Lower lobe of right lung (tissue), 2 donors: Measurements from ENCODE around the gene NCOA5. TPM values are rescaled to one million over a fixed set of nuclear protein-coding genes. Genes with fewer than 3 reads are reported as not detected.

Experiments used
- ATAC-seq, 2 donors: fragments of 200-7000 bp; cut with Tn5 transposase; one replicate each; pipeline ENCODE4 v1.9.1; 2020 to 2022; ENCODE audit warnings: mild to moderate bottlenecking in 2 of 2, moderate library complexity in 2 of 2
- DNase-seq: peaks from one replicate; pipeline ENCODE4 v3.0.0-alpha.2; 2020
- H3K27ac ChIP-seq: fragments of 200-600 bp; one replicate; pipeline ENCODE4 v1.8.0; 2022
- H3K27me3 ChIP-seq: fragments of 200-600 bp; one replicate; pipeline ENCODE4 v1.8.0; 2022; ENCODE audit warnings: low read depth
- H3K36me3 ChIP-seq: fragments of 200-600 bp; one replicate; pipeline ENCODE4 v1.8.0; 2022; ENCODE audit warnings: mild to moderate bottlenecking
- H3K4me1 ChIP-seq: fragments of 200-600 bp; one replicate; pipeline ENCODE4 v1.8.0; 2022
- H3K4me3 ChIP-seq: fragments of 200-600 bp; one replicate; pipeline ENCODE4 v1.8.0; 2022; ENCODE audit warnings: mild to moderate bottlenecking
- H3K9me3 ChIP-seq: fragments of 200-600 bp; one replicate; pipeline ENCODE4 v1.8.0; 2022
- intact Hi-C: fragments of 100-400 bp; cut with DNase I; formaldehyde crosslinking; loops from one replicate; pipeline ENCODE4 v1.11.0; 2022
- total RNA-seq: library from RNA; stranded (reverse); fragmentation: NEBNext Ultra II Directional; extraction: Animal tissue kit (Norgen Biotek cat#: 25700); gene quantifications from one replicate; pipeline ENCODE4 v1.2.1, GENCODE V29; 2021
- TF ChIP-seq, protein P1 (sequence below): fragments of 200-600 bp; IDR thresholded peaks from one replicate; pipeline ENCODE4 v1.8.0; 2022; ENCODE audit warnings: antibody characterized with exemption, mild to moderate bottlenecking
- donor health status: DM: no; HTN: yes; CAD: no; lungs with severe emphysema.

The NCOA5 gene
- total RNA-seq, 1 donor from 2014 or later, result 29.4 TPM

DNA sequence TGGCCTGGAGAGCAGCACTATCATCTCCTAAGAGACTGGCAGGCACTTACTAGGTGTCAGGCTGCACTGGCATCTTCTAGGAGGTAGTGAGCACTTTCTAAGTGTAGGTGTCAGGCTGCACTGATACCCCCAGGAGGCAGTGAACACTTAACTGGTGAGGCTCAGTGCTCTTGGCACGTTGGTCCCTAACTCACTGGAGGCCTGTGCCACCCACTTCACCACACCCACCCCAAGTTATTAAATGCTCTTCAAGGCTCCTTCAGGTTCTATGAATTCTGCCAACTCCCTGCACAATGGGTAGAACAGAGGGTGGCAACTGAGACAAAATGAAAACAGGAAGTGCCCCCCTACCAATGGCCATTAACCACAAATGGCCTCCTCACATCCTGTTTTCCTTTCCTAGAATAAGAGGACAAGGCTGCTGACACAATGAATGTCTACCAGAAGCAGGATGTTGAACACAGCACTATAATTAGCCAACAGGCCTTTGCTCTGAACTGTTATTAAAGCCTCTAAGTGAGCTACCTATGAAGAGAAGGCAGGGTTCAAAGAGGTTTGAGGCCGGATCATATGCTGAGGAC is 29.4 kb downstream of the NCOA5 start:
- Histone ChIP-seq H3K36me3 (peaks cover 55% of the 10 kb centered on the region), H3K9me3 (no peaks in the 10 kb centered on the region), H3K27ac (peak overlapping the region; percentile 44), H3K27me3 (peaks cover 31% of the 10 kb centered on the region), H3K4me3 (no peak overlapping the region), H3K4me1 (peaks cover 49% of the 10 kb centered on the region)
- intact Hi-C loops, result no loop called here
- DNase-seq, result no peak
- peak; percentile 53 to 61 for ATAC-seq
- TF ChIP-seq, protein P1, sequence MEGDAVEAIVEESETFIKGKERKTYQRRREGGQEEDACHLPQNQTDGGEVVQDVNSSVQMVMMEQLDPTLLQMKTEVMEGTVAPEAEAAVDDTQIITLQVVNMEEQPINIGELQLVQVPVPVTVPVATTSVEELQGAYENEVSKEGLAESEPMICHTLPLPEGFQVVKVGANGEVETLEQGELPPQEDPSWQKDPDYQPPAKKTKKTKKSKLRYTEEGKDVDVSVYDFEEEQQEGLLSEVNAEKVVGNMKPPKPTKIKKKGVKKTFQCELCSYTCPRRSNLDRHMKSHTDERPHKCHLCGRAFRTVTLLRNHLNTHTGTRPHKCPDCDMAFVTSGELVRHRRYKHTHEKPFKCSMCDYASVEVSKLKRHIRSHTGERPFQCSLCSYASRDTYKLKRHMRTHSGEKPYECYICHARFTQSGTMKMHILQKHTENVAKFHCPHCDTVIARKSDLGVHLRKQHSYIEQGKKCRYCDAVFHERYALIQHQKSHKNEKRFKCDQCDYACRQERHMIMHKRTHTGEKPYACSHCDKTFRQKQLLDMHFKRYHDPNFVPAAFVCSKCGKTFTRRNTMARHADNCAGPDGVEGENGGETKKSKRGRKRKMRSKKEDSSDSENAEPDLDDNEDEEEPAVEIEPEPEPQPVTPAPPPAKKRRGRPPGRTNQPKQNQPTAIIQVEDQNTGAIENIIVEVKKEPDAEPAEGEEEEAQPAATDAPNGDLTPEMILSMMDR, result no peak

GRCh38 chr20:46058599-46059281 is 31.0 kb downstream of the NCOA5 start:
- TF ChIP-seq, protein P1, result no peak
- intact Hi-C loops, result no loop called here
- peaks cover 38% of the 10 kb centered on the region for H3K36me3 ChIP-seq
- peaks cover 49% of the 10 kb centered on the region for H3K4me1 ChIP-seq
- no peak overlapping the region for H3K27ac ChIP-seq
- peak overlapping the region; percentile 40 for H3K4me3 ChIP-seq
- peaks cover 31% of the 10 kb centered on the region for H3K27me3 ChIP-seq
- ATAC-seq (peak in 1 of 2 donors; percentile 20), DNase-seq (peak; percentile 51)
- H3K9me3 ChIP-seq, result no peaks in the 10 kb centered on the region

DNA sequence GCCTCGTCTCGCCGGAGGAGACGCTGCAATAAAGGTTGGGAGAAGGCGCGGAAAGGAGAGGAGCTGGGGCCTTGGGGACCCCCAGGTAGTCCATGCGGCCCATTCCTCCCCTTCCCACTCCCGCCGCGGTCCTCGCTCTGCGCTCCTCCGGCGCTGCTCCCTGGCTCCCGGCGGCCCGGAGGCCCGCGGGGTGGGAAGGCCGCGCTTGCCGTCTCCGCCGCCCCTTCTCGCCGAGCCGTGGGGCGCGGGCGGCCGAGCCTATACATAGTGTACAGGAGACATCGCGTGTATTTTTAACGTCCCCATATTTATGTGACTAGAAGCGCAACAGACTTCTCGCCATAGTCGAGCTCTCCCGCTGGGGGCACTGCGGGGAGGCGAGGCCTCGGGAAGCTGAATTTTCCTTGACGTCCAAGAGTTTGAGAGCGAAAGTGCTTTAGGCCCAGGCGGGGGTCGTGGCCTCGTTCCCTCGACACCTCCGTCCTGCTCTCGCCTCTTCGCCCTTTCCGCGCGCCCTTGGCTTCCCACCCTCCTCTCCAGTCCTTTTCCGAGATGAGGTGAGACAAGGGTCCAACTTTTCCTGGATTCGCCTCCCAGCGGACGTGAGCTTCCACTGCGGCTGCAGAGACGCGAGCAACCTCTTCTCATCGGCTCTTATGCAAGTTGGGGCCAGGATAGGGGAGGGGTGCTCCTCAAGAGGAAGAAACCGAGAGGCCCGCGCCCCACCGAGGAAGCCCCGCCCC is 31.7 kb downstream of the NCOA5 start:
- Histone ChIP-seq H3K27ac (no peak overlapping the region), H3K9me3 (no peaks in the 10 kb centered on the region), H3K4me1 (peaks cover 49% of the 10 kb centered on the region), H3K27me3 (peaks cover 31% of the 10 kb centered on the region), H3K4me3 (peak overlapping the region; percentile 40), H3K36me3 (peaks cover 31% of the 10 kb centered on the region)
- TF ChIP-seq, protein P1, result no peak
- intact Hi-C loops, result no loop called here
- ATAC-seq (peak; percentile 44 to 59), DNase-seq (peak; percentile 78)

DNA sequence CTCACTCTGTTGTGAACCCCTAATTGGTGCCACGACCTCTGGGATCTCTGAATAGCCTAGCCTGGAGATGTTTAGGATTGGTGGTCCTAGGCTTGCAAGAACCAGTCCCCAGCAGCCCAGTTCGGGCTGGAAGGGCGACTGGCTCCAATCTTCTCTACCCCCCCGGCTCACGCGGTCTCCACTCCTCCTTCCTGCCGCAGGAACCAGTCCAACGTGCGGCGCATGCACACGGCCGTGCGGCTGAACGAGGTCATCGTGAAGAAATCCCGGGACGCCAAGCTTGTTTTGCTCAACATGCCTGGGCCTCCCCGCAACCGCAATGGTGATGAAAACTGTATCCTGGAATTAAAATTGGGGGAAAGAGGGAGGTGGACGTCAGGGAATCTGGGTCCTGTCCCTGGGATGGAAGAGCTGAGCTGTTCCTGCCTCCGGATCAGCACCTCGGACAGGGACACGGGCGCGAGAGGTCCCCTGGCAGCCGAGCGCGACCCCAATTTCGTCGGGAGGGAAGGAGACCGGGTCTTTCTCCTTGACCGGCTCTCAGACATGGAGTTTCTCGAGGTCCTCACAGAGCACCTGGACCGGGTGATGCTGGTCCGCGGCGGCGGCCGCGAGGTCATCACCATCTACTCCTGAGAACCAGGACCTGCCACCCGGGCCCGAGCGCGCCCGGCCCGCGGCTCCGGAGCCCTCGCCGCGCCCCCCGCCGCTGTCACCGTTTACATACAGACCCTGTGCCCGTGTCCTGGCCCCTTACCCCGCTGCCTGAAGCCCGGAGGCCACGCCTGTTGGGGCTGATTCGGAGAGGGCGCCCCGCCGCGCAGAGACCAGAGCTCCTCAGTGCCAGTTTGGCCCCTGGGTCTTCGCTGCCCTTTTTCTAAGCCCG is 32.5 kb downstream of the NCOA5 start:
- H3K4me3 ChIP-seq, result peak overlapping the region; percentile 40
- ATAC-seq (peak in 1 of 2 donors; percentile 9), DNase-seq (peak; percentile 54)
- no peak overlapping the region for H3K27ac ChIP-seq
- peaks cover 49% of the 10 kb centered on the region for H3K4me1 ChIP-seq
- no peaks in the 10 kb centered on the region for H3K9me3 ChIP-seq
- intact Hi-C loops, result no loop called here
- peaks cover 23% of the 10 kb centered on the region for H3K36me3 ChIP-seq
- TF ChIP-seq, protein P1, result no peak
- peaks cover 31% of the 10 kb centered on the region for H3K27me3 ChIP-seq
